ENCODE data around the gene PANX2. TPM values are rescaled to one million over a fixed set of nuclear protein-coding genes. Genes with fewer than 3 reads are reported as not detected.
"Not testable (repeated sequence)": the region's sequence is repeated elsewhere in the genome, so short reads cannot be mapped to it uniquely, and the experiment has no call there.

The PANX2 gene
- polyA plus RNA-seq, 1 experiment, result 1.4 TPM

GRCh38 chr22:50162391-50162956 is 8.1 kb upstream of the PANX2 start:
- ChIA-PET POLR2A (no interaction called here), CTCF (no interaction called here)
- Histone ChIP-seq H3K4me3 (ENCODE audit: low read depth, low read length) (no peak overlapping the region), H3K27me3 (ENCODE audit: control insufficient read depth, insufficient read depth, low read length) (no peaks in the 10 kb centered on the region), H3K36me3 (ENCODE audit: control insufficient read depth, insufficient read depth, low read length) (peaks cover 7% of the 10 kb centered on the region)
- TF ChIP-seq, protein P1, sequence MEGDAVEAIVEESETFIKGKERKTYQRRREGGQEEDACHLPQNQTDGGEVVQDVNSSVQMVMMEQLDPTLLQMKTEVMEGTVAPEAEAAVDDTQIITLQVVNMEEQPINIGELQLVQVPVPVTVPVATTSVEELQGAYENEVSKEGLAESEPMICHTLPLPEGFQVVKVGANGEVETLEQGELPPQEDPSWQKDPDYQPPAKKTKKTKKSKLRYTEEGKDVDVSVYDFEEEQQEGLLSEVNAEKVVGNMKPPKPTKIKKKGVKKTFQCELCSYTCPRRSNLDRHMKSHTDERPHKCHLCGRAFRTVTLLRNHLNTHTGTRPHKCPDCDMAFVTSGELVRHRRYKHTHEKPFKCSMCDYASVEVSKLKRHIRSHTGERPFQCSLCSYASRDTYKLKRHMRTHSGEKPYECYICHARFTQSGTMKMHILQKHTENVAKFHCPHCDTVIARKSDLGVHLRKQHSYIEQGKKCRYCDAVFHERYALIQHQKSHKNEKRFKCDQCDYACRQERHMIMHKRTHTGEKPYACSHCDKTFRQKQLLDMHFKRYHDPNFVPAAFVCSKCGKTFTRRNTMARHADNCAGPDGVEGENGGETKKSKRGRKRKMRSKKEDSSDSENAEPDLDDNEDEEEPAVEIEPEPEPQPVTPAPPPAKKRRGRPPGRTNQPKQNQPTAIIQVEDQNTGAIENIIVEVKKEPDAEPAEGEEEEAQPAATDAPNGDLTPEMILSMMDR (IDR thresholded peaks at IDR 0.05; ENCODE audit: insufficient read depth, low read depth, low read length), result no peak
- DNase-seq (ENCODE audit: low read depth), result no peak

DNA sequence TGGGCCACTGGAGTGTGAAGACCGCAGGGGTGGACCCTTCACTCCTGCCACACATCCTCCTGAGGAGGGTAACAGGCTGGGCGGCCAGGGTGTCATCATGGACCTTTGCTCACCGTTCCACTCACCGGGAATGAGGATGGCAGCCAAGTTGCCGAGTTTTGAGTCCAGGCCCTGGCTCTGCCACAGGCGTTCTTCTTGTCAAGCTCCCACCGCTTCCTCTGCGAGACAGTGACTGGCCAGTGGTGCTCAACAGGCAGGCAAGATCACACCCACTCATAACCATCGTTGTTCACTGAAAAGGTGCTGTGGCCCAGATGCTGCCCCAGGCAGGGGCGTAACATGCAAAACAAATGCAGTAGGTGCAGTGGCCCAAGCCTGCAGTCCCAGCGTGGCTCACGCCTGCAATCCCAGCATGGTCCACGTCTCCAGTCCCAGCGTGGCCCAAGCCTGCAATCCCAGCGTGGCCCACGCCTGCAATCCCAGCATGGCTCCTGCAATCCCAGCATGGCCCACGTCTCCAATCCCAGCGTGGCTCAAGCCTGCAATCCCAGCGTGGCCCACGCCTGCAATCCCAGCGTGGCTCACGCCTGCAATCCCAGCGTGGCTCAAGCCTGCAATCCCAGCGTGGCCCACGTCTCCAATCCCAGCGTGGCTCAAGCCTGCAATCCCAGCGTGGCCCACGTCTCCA is 5.0 kb upstream of the PANX2 start:
- DNase-seq (ENCODE audit: low read depth), result no peak
- CTCF ChIA-PET, result no interaction called here
- peaks cover 1% of the 10 kb centered on the region; the same call in 1 of the 2 replicates for H3K36me3 ChIP-seq (ENCODE audit: control insufficient read depth, insufficient read depth, low read length)
- TF ChIP-seq, protein P1 (IDR thresholded peaks at IDR 0.05; ENCODE audit: insufficient read depth, low read depth, low read length), result no peak
- no peak overlapping the region for H3K4me3 ChIP-seq (ENCODE audit: low read depth, low read length)
- no peaks in the 10 kb centered on the region for H3K27me3 ChIP-seq (ENCODE audit: control insufficient read depth, insufficient read depth, low read length)
- POLR2A ChIA-PET, result no interaction called here

- ChIA-PET CTCF (no interaction called here), POLR2A (no interaction called here)
- TF ChIP-seq, protein P1 (IDR thresholded peaks at IDR 0.05; ENCODE audit: insufficient read depth, low read depth, low read length), result no peak
- Histone ChIP-seq H3K27me3 (ENCODE audit: control insufficient read depth, insufficient read depth, low read length) (no peaks in the 10 kb centered on the region), H3K4me3 (ENCODE audit: low read depth, low read length) (no peak overlapping the region), H3K36me3 (ENCODE audit: control insufficient read depth, insufficient read depth, low read length) (peaks cover 1% of the 10 kb centered on the region; the same call in 1 of the 2 replicates)
- DNase-seq (ENCODE audit: low read depth), result no peak
Observed at GRCh38 chr22:50167689-50168489, 2.6 kb upstream of the PANX2 start.

DNA sequence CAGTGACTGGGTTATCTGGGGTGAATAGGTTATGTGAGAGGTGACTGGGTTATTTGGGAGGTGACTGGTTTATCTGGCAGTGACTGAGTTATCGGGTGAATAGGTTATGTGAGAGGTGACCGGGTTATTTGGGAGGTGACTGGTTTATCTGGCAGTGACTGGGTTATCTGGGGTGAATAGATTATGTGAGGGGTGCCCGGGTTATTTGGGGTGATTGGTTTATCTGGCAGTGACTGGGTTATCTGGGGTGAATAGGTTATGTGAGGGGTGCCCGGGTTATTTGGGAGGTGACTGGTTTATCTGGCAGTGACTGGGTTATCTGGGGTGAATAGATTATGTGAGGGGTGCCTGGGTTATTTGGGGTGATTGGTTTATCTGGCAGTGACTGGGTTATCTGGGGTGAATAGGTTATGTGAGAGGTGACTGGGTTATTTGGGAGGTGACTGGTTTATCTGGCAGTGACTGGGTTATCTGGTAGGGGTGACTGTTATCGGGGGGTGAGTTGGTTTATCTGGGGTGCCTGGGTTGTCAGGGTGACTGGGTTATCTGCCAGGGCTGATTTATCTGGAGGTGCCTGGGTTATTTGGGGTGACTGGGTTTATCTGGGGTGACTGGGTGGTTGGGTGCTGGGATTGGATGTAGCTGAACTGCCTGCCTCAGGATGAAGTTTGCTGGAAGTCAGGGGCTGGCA is 1.9 kb upstream of the PANX2 start:
- H3K27me3 ChIP-seq (ENCODE audit: control insufficient read depth, insufficient read depth, low read length); H3K36me3 ChIP-seq (ENCODE audit: control insufficient read depth, insufficient read depth, low read length); DNase-seq (ENCODE audit: low read depth); POLR2A ChIA-PET; H3K4me3 ChIP-seq (ENCODE audit: low read depth, low read length); CTCF ChIA-PET: not testable (repeated sequence)

GRCh38 chr22:50169181-50169759 is 1.3 kb upstream of the PANX2 start:
- Histone ChIP-seq H3K27me3 (ENCODE audit: control insufficient read depth, insufficient read depth, low read length) (no peaks in the 10 kb centered on the region), H3K36me3 (ENCODE audit: control insufficient read depth, insufficient read depth, low read length) (peaks cover 1% of the 10 kb centered on the region; the same call in 1 of the 2 replicates), H3K4me3 (ENCODE audit: low read depth, low read length) (no peak overlapping the region; the same call in 1 of the 2 replicates)
- DNase-seq (ENCODE audit: low read depth), result no peak
- TF ChIP-seq, protein P1 (IDR thresholded peaks at IDR 0.05; ENCODE audit: insufficient read depth, low read depth, low read length), result no peak
- CTCF ChIA-PET, result no interaction called here
- POLR2A ChIA-PET, result no interaction called here
